ENCODE results near the gene RAB6D.
"Not testable (repeated sequence)": the region's sequence is repeated elsewhere in the genome, so short reads cannot be mapped to it uniquely, and the experiment has no call there.

- TF ChIP-seq CTCF, POLR2AphosphoS5 (IDR thresholded peaks at IDR 0.05): not testable (repeated sequence)
Observed at GRCh38 chr2:131311001-131311400, 53.0 kb downstream of the RAB6D start.
